AG04449 (cell line): ENCODE measurements around the gene SLC47A1.

ENCODE experiments used
- CTCF ChIA-PET: fragments of 350-600 bp; formaldehyde crosslinking; extraction: SDS; loops from one replicate; lab custom pipeline; 2021; ENCODE audit warnings: antibody characterized with exemption; lab: Yijun Ruan, JAX
- POLR2A ChIA-PET: fragments of 400-600, 350-600 bp; formaldehyde crosslinking; extraction: SDS; loops from one replicate; lab custom pipeline; 2020; ENCODE audit warnings: antibody characterized with exemption, inconsistent platforms; lab: Yijun Ruan, JAX
- DNase-seq: peaks from one replicate; pipeline ENCODE4 v3.0.0-alpha.2; 2010; ENCODE audit warnings: low read depth, low spot score
- H3K4me3 ChIP-seq: 2 replicates; pipeline ENCODE4 v1.5.1; 2011; ENCODE audit warnings: low read depth, mild to moderate bottlenecking, control low read depth, low read length
- CTCF ChIP-seq: IDR thresholded peaks from one replicate; pipeline ENCODE4 v1.5.1; 2011; ENCODE audit warnings: mild to moderate bottlenecking, moderate library complexity, low read length, control low read depth, inconsistent platforms; ENCODE audit not compliant: insufficient read depth; ENCODE audit errors: missing control alignments

SLC47A1 gene

GRCh38 chr17:19590451-19590850, 56.8 kb downstream of the SLC47A1 start:
- no peak for DNase-seq
- H3K4me3 ChIP-seq = no peak overlapping the region
- ChIA-PET POLR2A (interaction anchor here (0.6 kb wide), 1 partner anchor 168 kb away, joined by 3 read pairs; no protein-coding TSS in a partner anchor), CTCF (no interaction called here)
- no peak for TF ChIP-seq CTCF

GRCh38 chr17:19590912-19591551, 57.4 kb downstream of the SLC47A1 start:
- POLR2A ChIA-PET = interaction anchor here (0.6 kb wide), 1 partner anchor 168 kb away, joined by 3 read pairs; no protein-coding TSS in a partner anchor

DNA sequence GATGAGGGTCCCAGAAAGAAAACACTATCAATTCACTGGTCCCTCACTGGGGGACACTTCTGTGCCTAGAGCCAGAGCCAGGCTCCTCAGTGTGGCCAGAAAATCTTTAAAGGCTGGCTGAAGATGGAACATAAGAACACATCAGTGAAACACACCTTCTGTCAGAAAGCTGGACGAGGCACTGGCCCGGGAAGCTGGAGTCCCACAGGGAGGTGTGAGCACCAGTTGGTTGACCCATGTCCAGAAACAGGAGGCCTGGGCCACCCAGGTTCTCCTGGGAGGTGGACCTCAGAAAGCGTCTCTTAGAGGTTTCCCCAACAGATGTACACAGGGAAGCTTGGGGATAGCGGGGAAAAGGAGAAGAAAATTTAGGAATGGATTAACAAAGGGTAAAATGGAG, 58.7 kb downstream of the SLC47A1 start:
- ChIA-PET CTCF (no interaction called here), POLR2A (no interaction called here)
- no peak overlapping the region for H3K4me3 ChIP-seq
- no peak for TF ChIP-seq CTCF
- DNase-seq = no peak

More at GRCh38 chr17:19590912-19591551, 57.4 kb downstream of the SLC47A1 start:
- no peak for DNase-seq
- no peak overlapping the region for H3K4me3 ChIP-seq
- CTCF ChIA-PET = no interaction called here
- no peak for TF ChIP-seq CTCF

GRCh38 chr17:19596869-19597268, 63.2 kb downstream of the SLC47A1 start:
- ChIA-PET POLR2A (no interaction called here), CTCF (no interaction called here)
- no peak for DNase-seq
- H3K4me3 ChIP-seq = no peak overlapping the region
- no peak for TF ChIP-seq CTCF

DNA sequence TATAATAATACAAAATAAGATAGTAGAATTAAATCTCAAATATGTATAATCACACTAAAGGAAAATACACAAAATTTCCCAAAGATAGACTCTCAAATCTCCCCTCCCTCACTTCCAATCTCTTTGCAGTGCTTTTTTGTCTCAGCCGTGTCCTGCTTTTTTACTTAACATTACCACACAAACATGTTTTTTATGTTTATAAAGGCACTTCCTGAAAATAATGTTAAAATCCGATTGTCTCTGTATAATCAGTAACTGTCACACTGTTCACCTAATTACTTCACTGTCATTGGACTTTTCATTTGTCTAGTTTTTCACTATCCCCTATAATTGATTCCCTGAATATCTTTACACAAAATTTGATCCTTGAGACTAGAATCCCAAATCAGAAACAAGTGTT, 76.7 kb downstream of the SLC47A1 start:
- ChIA-PET CTCF (no interaction called here), POLR2A (no interaction called here)
- DNase-seq = no peak
- H3K4me3 ChIP-seq = no peak overlapping the region
- no peak for TF ChIP-seq CTCF

- ChIA-PET POLR2A (no interaction called here), CTCF (no interaction called here)
These were observed 77.2 kb downstream of the SLC47A1 start for GRCh38 chr17:19610879-19611278.

More at GRCh38 chr17:19610879-19611278, 77.2 kb downstream of the SLC47A1 start:
- TF ChIP-seq CTCF = no peak
- H3K4me3 ChIP-seq = no peak overlapping the region
- DNase-seq = no peak
